OCI-LY7 (cell line): ENCODE results near the gene PCDHB14. TPM values are rescaled to one million over a fixed set of nuclear protein-coding genes. Genes with fewer than 3 reads are reported as not detected.
"Not testable (repeated sequence)": the region's sequence is repeated elsewhere in the genome, so short reads cannot be mapped to it uniquely, and the experiment has no call there.

Experiments
- BruUV-seq: library from RNA; stranded (reverse); fragments of 400-500 nt; replicated peaks from 2 replicates; lab custom pipeline; 2021; lab: Mats Ljungman, UMichigan
- CTCF ChIA-PET: fragments of 300-600 bp; sonication (Branson Sonifier 250); formaldehyde crosslinking; loops from one replicate; lab custom pipeline; 2022; ENCODE audit warnings: antibody characterized with exemption; ENCODE audit not compliant: unreplicated experiment; lab: Charles Lee
- POLR2A ChIA-PET: fragments of 300-600 bp; sonication (Branson Sonifier 250); formaldehyde crosslinking; loops from one replicate; lab custom pipeline; 2022; ENCODE audit warnings: antibody characterized with exemption; lab: Charles Lee
- DNase-seq: peaks from one replicate; pipeline ENCODE4 v3.0.0-alpha.2; 2015; ENCODE audit warnings: low spot score
- H2AFZ ChIP-seq: fragments of 200-600 bp; sonication (generic), shearing (Covaris generic); 2 replicates; pipeline ENCODE4 v1.6.1; 2014; ENCODE audit warnings: mild to moderate bottlenecking, antibody characterized with exemption, low read length, moderate library complexity
- H3K27ac ChIP-seq: fragments of 200-600 bp; sonication (generic); 2 replicates; pipeline ENCODE4 v1.5.1; 2014; ENCODE audit warnings: mixed run types, low read depth, mild to moderate bottlenecking, moderate library complexity, low read length, inconsistent platforms; ENCODE audit not compliant: poor library complexity, severe bottlenecking
- H3K36me3 ChIP-seq: fragments of 200-600 bp; sonication (generic); 2 replicates; pipeline ENCODE4 v1.6.1; 2014; ENCODE audit warnings: mild to moderate bottlenecking, antibody characterized with exemption, low read length, moderate library complexity, mixed read lengths; ENCODE audit not compliant: insufficient read depth
- H3K4me1 ChIP-seq: fragments of 200-600 bp; sonication (generic); 2 replicates; pipeline ENCODE4 v1.5.1; 2014; ENCODE audit warnings: mild to moderate bottlenecking, low read length; ENCODE audit not compliant: insufficient read depth, poor library complexity, severe bottlenecking
- H3K4me2 ChIP-seq: fragments of 200-600 bp; sonication (generic); 2 replicates; pipeline ENCODE4 v1.6.1; 2014; ENCODE audit warnings: mild to moderate bottlenecking, low read length
- H3K4me3 ChIP-seq: fragments of 200-600 bp; sonication (generic); 2 replicates; pipeline ENCODE4 v1.5.1; 2014; ENCODE audit warnings: mild to moderate bottlenecking, low read depth, low read length; ENCODE audit not compliant: poor library complexity, severe bottlenecking
- H3K79me2 ChIP-seq: fragments of 200-600 bp; sonication (generic); 2 replicates; pipeline ENCODE4 v1.6.1; 2016; ENCODE audit warnings: low read depth, mild to moderate bottlenecking, low read length, moderate library complexity, mixed read lengths; ENCODE audit not compliant: insufficient read depth
- H3K9me2 ChIP-seq: fragments of 200-600 bp; sonication (generic); 2 replicates; pipeline ENCODE4 v1.6.1; 2016; ENCODE audit warnings: mild to moderate bottlenecking, low read length, mixed read lengths; ENCODE audit not compliant: insufficient read depth
- H3K9me3 ChIP-seq: fragments of 200-600 bp; sonication (generic); 2 replicates; pipeline ENCODE4 v1.6.1; 2014; ENCODE audit warnings: mild to moderate bottlenecking, mixed run types, low read length, mixed read lengths
- H4K20me1 ChIP-seq: fragments of 200-600 bp; sonication (generic); 2 replicates; pipeline ENCODE4 v1.6.1; 2014; ENCODE audit warnings: mild to moderate bottlenecking, antibody characterized with exemption, low read length, moderate library complexity, mixed read lengths; ENCODE audit not compliant: insufficient read depth
- EZH2phosphoT487 ChIP-seq: fragments of 200-600 bp; sonication (generic); IDR thresholded peaks from 2 replicates; pipeline ENCODE4 v1.6.1; 2018; ENCODE audit warnings: low read depth, borderline replicate concordance, mild to moderate bottlenecking, mixed run types, antibody characterized with exemption, low read length, moderate library complexity, mixed read lengths
- intact Hi-C: fragments of 100-400 bp; cut with micrococcal nuclease; formaldehyde crosslinking; loops from one replicate; pipeline ENCODE4 v1.10.0; 2022; ENCODE audit not compliant: unreplicated experiment
- total RNA-seq, 2 experiments: library from RNA; depleted of rRNA in 1 of 2; stranded (reverse); fragments of >200 nt in 1 of 2; shearing (Covaris generic) in 1 of 2; gene quantifications; 2 replicates each; pipeline ENCODE4 v1.2.3, GENCODE V29; 2014 to 2022
- TF ChIP-seq, protein P1 (sequence below): fragments of 200-600 bp; sonication (generic); conservative IDR thresholded peaks from 2 replicates; pipeline ENCODE4 v1.5.1; 2014; ENCODE audit warnings: mild to moderate bottlenecking, antibody characterized with exemption, low read length, moderate library complexity, mixed read lengths

The PCDHB14 gene
- total RNA-seq, 2 experiments from 2014 or later, result 0.22 TPM; not detected in 1

GRCh38 chr5:141186897-141187512 is 36.1 kb upstream of the PCDHB14 start, which contains the start of gene PCDHB9:
Gene PCDHB9 (plus strand): TSS chr5:141187161. CDS start chr5:141187319, 158 bp downstream.
- DNase-seq, result peak; percentile 56

DNA sequence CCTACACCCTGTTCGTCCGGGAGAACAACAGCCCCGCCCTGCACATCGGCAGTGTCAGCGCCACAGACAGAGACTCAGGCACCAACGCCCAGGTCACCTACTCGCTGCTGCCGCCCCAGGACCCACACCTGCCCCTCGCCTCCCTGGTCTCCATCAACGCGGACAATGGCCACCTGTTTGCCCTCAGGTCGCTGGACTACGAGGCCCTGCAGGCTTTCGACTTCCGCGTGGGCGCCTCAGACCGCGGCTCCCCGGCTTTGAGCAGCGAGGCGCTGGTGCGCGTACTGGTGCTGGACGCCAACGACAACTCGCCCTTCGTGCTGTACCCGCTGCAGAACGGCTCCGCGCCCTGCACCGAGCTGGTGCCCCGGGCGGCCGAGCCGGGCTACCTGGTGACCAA is 34.5 kb upstream of the PCDHB14 start:
- DNase-seq, BruUV-seq, H3K4me2 ChIP-seq, H3K9me3 ChIP-seq, H2AFZ ChIP-seq, intact Hi-C loops, H3K27ac ChIP-seq, H3K36me3 ChIP-seq, H3K9me2 ChIP-seq, H3K79me2 ChIP-seq, CTCF ChIA-PET, H4K20me1 ChIP-seq, H3K4me1 ChIP-seq, H3K4me3 ChIP-seq: not testable (repeated sequence)
- POLR2A ChIA-PET, result interaction anchor here (0.6 kb wide), 1 partner anchor 238 kb away, joined by 3 read pairs; no protein-coding TSS in a partner anchor

More at GRCh38 chr5:141186897-141187512, 36.1 kb upstream of the PCDHB14 start, which contains the start of gene PCDHB9:
- Histone ChIP-seq H3K4me1 (no peaks in the 10 kb centered on the region), H3K79me2 (no peaks in the 10 kb centered on the region), H3K4me2 (peak within 1 kb of the TSS; percentile 30; the same call in 1 of the 2 replicates), H4K20me1 (no peaks in the 10 kb centered on the region), H2AFZ (peak within 1 kb of the TSS; percentile 63), H3K4me3 (no peak within 1 kb of the TSS), H3K9me3 (no peaks in the 10 kb centered on the region), H3K27ac (no peak within 1 kb of the TSS), H3K36me3 (no peaks in the 10 kb centered on the region), H3K9me2 (no peaks in the 10 kb centered on the region)
- POLR2A ChIA-PET, result no interaction called here
- TF ChIP-seq, protein P1, sequence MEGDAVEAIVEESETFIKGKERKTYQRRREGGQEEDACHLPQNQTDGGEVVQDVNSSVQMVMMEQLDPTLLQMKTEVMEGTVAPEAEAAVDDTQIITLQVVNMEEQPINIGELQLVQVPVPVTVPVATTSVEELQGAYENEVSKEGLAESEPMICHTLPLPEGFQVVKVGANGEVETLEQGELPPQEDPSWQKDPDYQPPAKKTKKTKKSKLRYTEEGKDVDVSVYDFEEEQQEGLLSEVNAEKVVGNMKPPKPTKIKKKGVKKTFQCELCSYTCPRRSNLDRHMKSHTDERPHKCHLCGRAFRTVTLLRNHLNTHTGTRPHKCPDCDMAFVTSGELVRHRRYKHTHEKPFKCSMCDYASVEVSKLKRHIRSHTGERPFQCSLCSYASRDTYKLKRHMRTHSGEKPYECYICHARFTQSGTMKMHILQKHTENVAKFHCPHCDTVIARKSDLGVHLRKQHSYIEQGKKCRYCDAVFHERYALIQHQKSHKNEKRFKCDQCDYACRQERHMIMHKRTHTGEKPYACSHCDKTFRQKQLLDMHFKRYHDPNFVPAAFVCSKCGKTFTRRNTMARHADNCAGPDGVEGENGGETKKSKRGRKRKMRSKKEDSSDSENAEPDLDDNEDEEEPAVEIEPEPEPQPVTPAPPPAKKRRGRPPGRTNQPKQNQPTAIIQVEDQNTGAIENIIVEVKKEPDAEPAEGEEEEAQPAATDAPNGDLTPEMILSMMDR, result peak; percentile 97
- no peak for TF ChIP-seq EZH2phosphoT487
- intact Hi-C loops, result no loop called here
- no TSS peak for BruUV-seq
- CTCF ChIA-PET, result interaction anchor here (0.6 kb wide), 1 partner anchor 106 kb away, joined by 3 read pairs; no protein-coding TSS in a partner anchor

GRCh38 chr5:141189131-141189530 is 34.0 kb upstream of the PCDHB14 start:
- H4K20me1 ChIP-seq, H3K9me2 ChIP-seq, H3K4me2 ChIP-seq, H3K27ac ChIP-seq, H3K4me1 ChIP-seq, BruUV-seq, POLR2A ChIA-PET, H2AFZ ChIP-seq, DNase-seq, intact Hi-C loops, H3K79me2 ChIP-seq, H3K36me3 ChIP-seq, H3K4me3 ChIP-seq, H3K9me3 ChIP-seq, CTCF ChIA-PET: not testable (repeated sequence)
